Adrenal gland (tissue), 12 donors: ENCODE measurements around the gene CUL4A. TPM values are rescaled to one million over a fixed set of nuclear protein-coding genes. Genes with fewer than 3 reads are reported as not detected.

Experiments used
- DNase-seq, 7 donors: peaks; one replicate each; pipeline ENCODE4 v3.0.0-alpha.2; 2019 to 2020
- H3K27ac ChIP-seq, 5 donors: fragments of 200-600 bp; sonication (generic) in 4 of 5; 1 replicate in 3 of 5; 2 replicates in 2 of 5; pipeline versions ENCODE4 v1.5.1 to v1.8.0; 2016 to 2020; ENCODE audit warnings: mild to moderate bottlenecking in 1 of 5
- H3K27me3 ChIP-seq: fragments of 200-600 bp; 2 replicates; pipeline ENCODE4 v1.8.0; 2021
- H3K36me3 ChIP-seq, 2 donors: fragments of 200-600 bp; replicated peaks in 1 of 2; 1 replicate in 1 of 2; 2 replicates in 1 of 2; pipeline versions ENCODE4 v1.5.1 to v1.8.0; 2018 to 2022
- H3K4me1 ChIP-seq, 2 donors: fragments of 200-600 bp; replicated peaks in 1 of 2; 1 replicate in 1 of 2; 2 replicates in 1 of 2; pipeline versions ENCODE4 v1.5.1 to v1.8.0; 2018 to 2021
- H3K4me3 ChIP-seq, 4 donors: fragments of 200-600 bp; sonication (generic) in 3 of 4; one replicate each; pipeline ENCODE4 v1.5.1; 2016 to 2018
- H3K9me3 ChIP-seq, 3 donors: fragments of 200-600 bp; sonication (generic) in 1 of 3; replicated peaks in 1 of 3; 1 replicate in 2 of 3; 2 replicates in 1 of 3; pipeline versions ENCODE4 v1.5.1 to v1.8.0; 2016 to 2021
- POLR2A ChIP-seq, 2 donors: fragments of 450-650 bp; IDR thresholded peaks; one replicate each; pipeline ENCODE4 v1.6.1; 2017; ENCODE audit warnings: antibody characterized with exemption in 2 of 2, mild to moderate bottlenecking in 2 of 2, moderate library complexity in 1 of 2
- WGBS, 4 donors: extraction: QIAGEN DNeasy Blood & Tissue Kit in 2 of 4; methylation state at CpG; one replicate each; pipeline versions ENCODE4 v1.1.5 to v1.1.7; 2013 to 2017; 5-methylcytosine and 5-hydroxymethylcytosine counted together
- intact Hi-C, 2 donors: fragments of 100-400 bp; cut with DNase I; formaldehyde crosslinking; loops; one replicate each; pipeline versions ENCODE4 v1.14.1 to v1.15.0; 2022 to 2023
- polyA plus RNA-seq, 3 donors: library from polyadenylated mRNA; stranded (reverse); fragments of 200-250 nt in 2 of 3; fragments of 350-450 nt in 1 of 3; fragmentation: Illumina TruSeq in 1 of 3; extraction: RNeasy Lipid Tissue Mini Kit (QIAGEN cat#74804) in 1 of 3; gene quantifications; one replicate each; pipeline ENCODE4 v1.2.3, GENCODE V29; 2013 to 2014
- total RNA-seq, 9 donors: library from RNA; depleted of rRNA in 4 of 9; stranded (reverse); fragments of >200 nt in 4 of 9; fragments of 120-200 nt in 1 of 9; fragmentation: NEBNext Ultra II Directional in 1 of 9; extraction: Animal tissue kit (Norgen Biotek cat#: 25700) in 1 of 9; gene quantifications; one replicate each; pipeline versions ENCODE4 v1.1.0 to v1.2.4, GENCODE V29; 2013 to 2023
- TF ChIP-seq, protein P1 (sequence below), 6 experiments: fragments of 450-650 bp in 4 of 6; fragments of 200-600 bp in 2 of 6; sonication (generic) in 1 of 6; IDR thresholded peaks; 1 replicate in 5 of 6; 2 replicates in 1 of 6; pipeline versions ENCODE4 v1.5.1 to v1.8.0; 2016 to 2021; ENCODE audit warnings: antibody characterized with exemption in 6 of 6, mild to moderate bottlenecking in 2 of 6, moderate library complexity in 1 of 6
- donor health status: healthy with polysubstance abuse.
- donor health status: Bipolar disorder and iron deficiency.
- donor health status: DM: yes; HTN: yes; CAD: no.
- donor health status: DM: no; HTN: no; CAD: no.
- donor health status: DM: no; HTN: no; CAD: no.
- donor health status: DM: yes; HTN: yes; CAD: no.

The CUL4A gene
- total and polyA plus RNA-seq, 12 donors, result 27.6 to 90.4 (median 58.7) TPM

DNA sequence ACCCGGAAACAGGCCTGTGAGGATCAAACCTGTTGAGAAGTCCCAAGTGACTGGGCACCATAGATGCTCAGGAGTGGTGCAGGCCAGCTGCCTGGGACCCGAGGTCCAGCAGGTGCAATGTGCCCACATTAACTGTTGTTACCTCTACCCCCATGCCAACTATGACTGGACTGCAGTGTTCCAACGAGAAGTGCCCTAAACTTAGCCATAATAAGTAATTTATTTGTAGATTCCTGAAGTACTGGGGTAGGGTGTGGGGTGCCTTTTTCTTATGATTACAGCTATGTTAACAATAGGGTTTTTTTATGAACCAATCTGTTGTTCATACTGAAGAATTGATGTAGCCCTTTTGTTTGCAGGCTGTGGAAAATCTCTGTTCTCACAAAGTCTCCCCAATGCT lies 9.2 kb downstream of the CUL4A start:
- Histone ChIP-seq H3K36me3 (peaks cover 0 to 18% of the 10 kb centered on the region in 2 donors), H3K27me3 (no peaks in the 10 kb centered on the region), H3K4me1 (peaks cover 16 to 20% of the 10 kb centered on the region in 2 donors), H3K9me3 (no peaks in the 10 kb centered on the region), H3K27ac (no peak overlapping the region), H3K4me3 (no peak overlapping the region)
- intact Hi-C loops, result no loop called here
- 73 to 93% (median 80%) methylated on average over 2 to 3 of the region's 3 CpGs for WGBS, 4 donors
- DNase-seq, result no peak
- TF ChIP-seq, protein P1, sequence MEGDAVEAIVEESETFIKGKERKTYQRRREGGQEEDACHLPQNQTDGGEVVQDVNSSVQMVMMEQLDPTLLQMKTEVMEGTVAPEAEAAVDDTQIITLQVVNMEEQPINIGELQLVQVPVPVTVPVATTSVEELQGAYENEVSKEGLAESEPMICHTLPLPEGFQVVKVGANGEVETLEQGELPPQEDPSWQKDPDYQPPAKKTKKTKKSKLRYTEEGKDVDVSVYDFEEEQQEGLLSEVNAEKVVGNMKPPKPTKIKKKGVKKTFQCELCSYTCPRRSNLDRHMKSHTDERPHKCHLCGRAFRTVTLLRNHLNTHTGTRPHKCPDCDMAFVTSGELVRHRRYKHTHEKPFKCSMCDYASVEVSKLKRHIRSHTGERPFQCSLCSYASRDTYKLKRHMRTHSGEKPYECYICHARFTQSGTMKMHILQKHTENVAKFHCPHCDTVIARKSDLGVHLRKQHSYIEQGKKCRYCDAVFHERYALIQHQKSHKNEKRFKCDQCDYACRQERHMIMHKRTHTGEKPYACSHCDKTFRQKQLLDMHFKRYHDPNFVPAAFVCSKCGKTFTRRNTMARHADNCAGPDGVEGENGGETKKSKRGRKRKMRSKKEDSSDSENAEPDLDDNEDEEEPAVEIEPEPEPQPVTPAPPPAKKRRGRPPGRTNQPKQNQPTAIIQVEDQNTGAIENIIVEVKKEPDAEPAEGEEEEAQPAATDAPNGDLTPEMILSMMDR (IDR thresholded peaks at IDR 0.05), result no peak
- no peak for TF ChIP-seq POLR2A (IDR thresholded peaks at IDR 0.05)

DNA sequence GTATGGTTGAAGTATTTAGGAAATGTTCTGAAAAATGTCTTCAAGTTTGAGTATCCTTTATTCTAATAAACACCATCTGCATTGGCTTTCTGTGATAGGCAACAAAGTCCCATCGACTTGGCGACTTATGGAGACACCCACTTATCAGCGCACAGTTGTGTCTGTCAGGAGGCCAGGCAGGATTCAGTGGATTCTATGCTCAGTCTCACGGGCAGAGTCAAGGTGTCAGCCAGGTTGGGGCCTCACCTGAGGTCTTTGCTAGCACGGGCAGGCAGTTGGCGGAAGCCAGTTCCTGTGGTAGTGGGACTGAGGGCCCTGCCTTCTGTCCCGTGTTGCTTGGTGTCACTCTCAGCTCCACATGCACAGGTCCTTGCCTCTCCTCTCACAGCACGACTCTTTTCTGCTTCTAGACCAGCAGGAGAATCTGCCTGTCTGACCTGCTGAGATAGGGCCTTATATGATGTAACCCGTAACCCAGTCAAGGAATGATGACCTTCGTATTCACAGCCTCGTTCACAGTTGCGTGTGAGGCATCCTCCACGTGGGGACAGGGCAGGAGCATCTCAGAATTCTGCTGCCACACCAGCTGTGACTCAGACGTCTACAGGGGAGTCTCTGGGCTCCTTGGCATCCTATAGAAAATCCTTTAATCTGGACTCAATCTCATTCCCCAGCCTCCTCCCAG lies 10.0 kb downstream of the CUL4A start:
- 73 to 94% (median 81%) methylated on average over 9 to 14 of the region's 14 CpGs for WGBS, 4 donors
- Histone ChIP-seq H3K4me3 (no peak overlapping the region), H3K36me3 (peaks cover 0 to 24% of the 10 kb centered on the region in 2 donors), H3K4me1 (peaks cover 16 to 20% of the 10 kb centered on the region in 2 donors), H3K27ac (no peak overlapping the region), H3K9me3 (no peaks in the 10 kb centered on the region), H3K27me3 (no peaks in the 10 kb centered on the region)
- TF ChIP-seq, protein P1 (IDR thresholded peaks at IDR 0.05), result no peak
- TF ChIP-seq POLR2A (IDR thresholded peaks at IDR 0.05), result no peak
- peak in 2 of 7 donors; percentile 39 to 60 for DNase-seq
- intact Hi-C loops, result no loop called here

DNA sequence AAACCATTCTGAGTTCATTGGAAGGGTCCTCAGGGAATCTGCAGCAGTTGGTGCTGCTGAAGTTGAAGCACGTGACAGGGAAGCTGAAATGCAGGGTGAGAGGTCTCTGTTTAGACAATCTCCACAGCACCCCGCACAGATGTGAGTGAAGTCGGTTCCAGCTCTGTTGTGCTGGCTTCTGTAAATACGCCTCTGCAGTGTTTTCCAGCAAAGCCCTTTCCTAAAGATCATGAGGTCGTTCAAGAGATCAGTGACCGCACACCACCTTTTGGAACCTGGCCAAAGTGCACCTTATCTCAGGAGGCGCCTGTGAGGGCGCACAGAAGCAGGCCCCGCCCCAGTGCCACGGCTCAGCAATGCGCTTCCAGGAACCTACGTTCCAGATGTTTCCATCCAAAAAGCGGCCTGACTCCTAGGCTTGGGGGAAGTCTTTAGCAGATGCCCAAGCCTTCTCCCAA lies 10.8 kb downstream of the CUL4A start:
- TF ChIP-seq POLR2A (IDR thresholded peaks at IDR 0.05), result no peak
- TF ChIP-seq, protein P1 (IDR thresholded peaks at IDR 0.05), result no peak
- H3K36me3 ChIP-seq, result peaks cover 0 to 32% of the 10 kb centered on the region in 2 donors
- intact Hi-C loops, result no loop called here

DNA sequence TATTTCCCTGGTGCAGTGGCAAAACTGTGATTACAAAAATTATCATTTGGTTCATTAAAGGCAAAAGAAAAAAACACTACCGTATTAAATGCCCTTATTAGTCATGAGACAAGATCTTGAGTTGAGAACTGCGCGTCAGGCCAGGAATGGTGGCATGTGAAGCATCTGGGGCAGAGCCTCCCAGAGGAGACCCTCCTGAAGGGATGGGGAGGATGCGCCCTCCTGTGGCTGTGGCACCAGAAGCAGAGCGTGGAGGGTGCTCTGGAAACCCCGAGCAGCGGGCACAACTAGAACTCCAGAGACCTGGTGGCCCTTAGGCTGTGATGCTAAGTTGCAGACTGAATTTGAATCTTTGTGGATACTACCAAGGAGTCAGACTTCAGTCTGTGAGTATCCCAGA lies 11.5 kb downstream of the CUL4A start:
- Histone ChIP-seq H3K27me3 (no peaks in the 10 kb centered on the region), H3K4me1 (peaks cover 14 to 20% of the 10 kb centered on the region in 2 donors), H3K9me3 (no peaks in the 10 kb centered on the region), H3K36me3 (peaks cover 0 to 39% of the 10 kb centered on the region in 2 donors), H3K4me3 (no peak overlapping the region), H3K27ac (no peak overlapping the region)
- intact Hi-C loops, result no loop called here
- no peak for DNase-seq
- TF ChIP-seq, protein P1 (IDR thresholded peaks at IDR 0.05), result no peak
- TF ChIP-seq POLR2A (IDR thresholded peaks at IDR 0.05), result no peak
- 94 to 97% (median 96%) methylated on average over 7 of the region's 7 CpGs for WGBS, 4 donors

More for the DNA sequence above, 10.8 kb downstream of the CUL4A start:
- 76 to 84% (median 82%) methylated on average over 12 to 13 of the region's 13 CpGs for WGBS, 4 donors
- Histone ChIP-seq H3K9me3 (no peaks in the 10 kb centered on the region), H3K4me3 (no peak overlapping the region), H3K27me3 (no peaks in the 10 kb centered on the region), H3K27ac (no peak overlapping the region), H3K4me1 (peaks cover 16 to 20% of the 10 kb centered on the region in 2 donors)
- DNase-seq, result no peak
